Measurements from ENCODE around the gene KCNK15.

Gene KCNK15

DNA sequence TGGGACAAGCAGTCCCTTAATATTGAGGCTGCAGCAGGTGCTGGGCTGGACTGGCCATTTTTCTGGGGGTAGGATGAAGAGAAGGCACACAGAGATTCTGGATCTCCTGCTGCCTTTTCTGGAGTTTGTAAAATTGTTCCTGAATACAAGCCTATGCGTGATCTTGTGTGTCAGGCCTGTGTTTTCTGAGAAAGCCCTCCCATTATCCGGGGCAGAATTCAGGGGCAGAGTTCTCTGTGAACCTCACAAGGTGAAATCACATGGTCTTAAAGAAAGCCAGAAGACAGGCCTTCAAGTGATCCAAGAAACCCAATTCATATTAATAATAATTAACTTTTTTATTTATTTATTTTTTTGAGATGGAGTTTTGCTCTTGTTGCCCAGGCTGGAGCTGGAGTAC, 18.0 kb upstream of the KCNK15 start:
- DNase-seq (ENCODE audit: low read depth): no peak
- no peak overlapping the region for H3K4me3 ChIP-seq (ENCODE audit: low read length)
- TF ChIP-seq, protein P1, sequence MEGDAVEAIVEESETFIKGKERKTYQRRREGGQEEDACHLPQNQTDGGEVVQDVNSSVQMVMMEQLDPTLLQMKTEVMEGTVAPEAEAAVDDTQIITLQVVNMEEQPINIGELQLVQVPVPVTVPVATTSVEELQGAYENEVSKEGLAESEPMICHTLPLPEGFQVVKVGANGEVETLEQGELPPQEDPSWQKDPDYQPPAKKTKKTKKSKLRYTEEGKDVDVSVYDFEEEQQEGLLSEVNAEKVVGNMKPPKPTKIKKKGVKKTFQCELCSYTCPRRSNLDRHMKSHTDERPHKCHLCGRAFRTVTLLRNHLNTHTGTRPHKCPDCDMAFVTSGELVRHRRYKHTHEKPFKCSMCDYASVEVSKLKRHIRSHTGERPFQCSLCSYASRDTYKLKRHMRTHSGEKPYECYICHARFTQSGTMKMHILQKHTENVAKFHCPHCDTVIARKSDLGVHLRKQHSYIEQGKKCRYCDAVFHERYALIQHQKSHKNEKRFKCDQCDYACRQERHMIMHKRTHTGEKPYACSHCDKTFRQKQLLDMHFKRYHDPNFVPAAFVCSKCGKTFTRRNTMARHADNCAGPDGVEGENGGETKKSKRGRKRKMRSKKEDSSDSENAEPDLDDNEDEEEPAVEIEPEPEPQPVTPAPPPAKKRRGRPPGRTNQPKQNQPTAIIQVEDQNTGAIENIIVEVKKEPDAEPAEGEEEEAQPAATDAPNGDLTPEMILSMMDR (IDR thresholded peaks at IDR 0.05; ENCODE audit: insufficient read depth, low read depth, low read length, missing control alignments): no peak

DNA sequence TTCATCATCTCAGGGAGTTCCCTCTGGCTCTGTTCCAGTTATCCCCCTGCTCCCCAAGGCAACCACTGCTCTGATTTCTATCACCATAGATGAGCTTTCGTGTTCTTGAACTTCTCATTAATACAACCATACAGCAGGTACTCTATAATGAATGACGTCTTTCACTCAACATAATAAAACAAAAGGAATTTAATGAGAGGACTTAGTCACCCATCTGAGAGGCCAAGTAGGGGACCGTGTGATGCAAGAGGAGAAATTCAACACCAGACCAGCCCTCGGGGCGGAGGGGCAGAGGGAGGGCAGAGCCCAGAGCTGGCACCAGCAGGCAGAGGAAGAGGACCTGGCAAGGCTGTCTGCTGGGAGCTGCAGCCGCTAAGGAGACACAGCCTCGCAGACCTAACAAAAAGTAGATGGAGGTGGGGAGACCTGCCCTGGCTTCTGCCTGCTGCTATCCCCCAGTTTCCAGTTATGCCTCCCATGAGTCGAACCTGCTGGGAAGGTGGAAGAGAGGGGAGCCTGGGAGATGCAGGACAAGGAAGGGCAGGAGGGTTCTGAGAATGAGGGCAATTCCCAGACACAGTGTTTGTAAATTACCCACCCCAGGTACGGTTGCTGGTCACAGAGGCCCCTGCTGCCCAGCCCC, 16.7 kb upstream of the KCNK15 start:
- peak; percentile 91 for DNase-seq (ENCODE audit: low read depth)
- no peak overlapping the region for H3K4me3 ChIP-seq (ENCODE audit: low read length)

DNA sequence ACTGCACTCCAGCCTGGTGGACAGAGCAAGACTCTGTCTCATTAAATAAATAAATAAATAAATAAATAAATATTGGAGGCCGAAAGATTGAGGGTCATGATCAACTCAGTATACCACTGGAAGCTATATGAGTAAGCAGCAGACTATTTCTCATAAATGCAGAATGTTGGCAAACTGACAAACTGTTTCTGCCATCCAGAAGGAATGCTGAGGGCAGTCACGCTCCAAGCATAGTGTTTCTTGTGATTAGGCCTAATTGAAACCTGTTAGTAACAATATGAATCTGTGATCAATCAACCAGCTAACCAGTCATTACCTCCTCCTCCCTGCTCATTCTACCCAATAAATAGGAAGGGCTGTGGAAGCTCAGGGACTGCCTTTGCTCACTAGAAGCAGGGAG, 15.2 kb upstream of the KCNK15 start:
- DNase-seq (ENCODE audit: low read depth): peak; percentile 92
- no peak overlapping the region for H3K4me3 ChIP-seq (ENCODE audit: low read length)
- TF ChIP-seq, protein P1 (IDR thresholded peaks at IDR 0.05; ENCODE audit: insufficient read depth, low read depth, low read length, missing control alignments): no peak

More for the DNA sequence above, 16.7 kb upstream of the KCNK15 start:
- TF ChIP-seq, protein P1 (IDR thresholded peaks at IDR 0.05; ENCODE audit: insufficient read depth, low read depth, low read length, missing control alignments): no peak

DNA sequence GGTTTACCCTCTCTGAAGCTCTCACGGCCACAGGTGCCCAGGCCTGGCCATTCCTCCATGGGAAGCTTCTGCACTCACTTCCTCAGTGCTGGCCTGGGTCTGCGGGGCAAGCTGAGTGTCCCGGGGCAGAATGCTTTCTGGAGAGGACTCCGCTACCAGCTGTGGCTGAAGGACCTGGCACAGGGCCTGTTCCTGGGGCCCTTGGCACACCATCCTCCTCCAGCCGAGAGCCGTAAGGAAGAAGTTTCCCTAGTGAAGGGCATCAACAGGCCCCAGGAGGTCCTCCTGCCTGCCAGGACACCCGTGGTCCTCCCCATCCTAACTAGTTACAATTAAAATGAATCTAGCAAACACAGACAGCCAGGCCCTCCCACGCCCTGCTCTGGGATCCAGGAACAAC, 14.0 kb upstream of the KCNK15 start:
- no peak overlapping the region for H3K4me3 ChIP-seq (ENCODE audit: low read length)
- TF ChIP-seq, protein P1 (IDR thresholded peaks at IDR 0.05; ENCODE audit: insufficient read depth, low read depth, low read length, missing control alignments): no peak
- DNase-seq (ENCODE audit: low read depth): no peak

DNA sequence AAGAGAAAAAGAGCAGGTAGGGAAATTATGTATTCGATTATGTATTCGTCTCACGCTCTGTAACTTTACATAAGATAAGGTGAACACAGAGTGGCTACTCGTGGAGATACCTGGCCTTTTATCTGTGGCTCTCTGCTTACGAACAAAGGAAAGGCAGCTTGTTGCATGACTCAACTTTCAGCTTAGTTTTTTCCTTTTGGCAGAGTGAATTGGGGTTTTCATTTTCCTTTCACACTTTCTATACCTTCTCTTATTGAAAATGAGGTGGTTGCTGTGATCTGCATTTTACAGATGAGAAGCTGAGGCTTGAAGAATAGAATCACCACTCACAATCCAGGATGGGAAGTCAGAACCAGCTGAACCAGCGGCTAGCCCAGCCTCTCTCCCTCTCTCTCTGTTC, 13.3 kb upstream of the KCNK15 start:
- no peak overlapping the region for H3K4me3 ChIP-seq (ENCODE audit: low read length)
- TF ChIP-seq, protein P1 (IDR thresholded peaks at IDR 0.05; ENCODE audit: insufficient read depth, low read depth, low read length, missing control alignments): no peak
- peak; percentile 39 for DNase-seq (ENCODE audit: low read depth)

DNA sequence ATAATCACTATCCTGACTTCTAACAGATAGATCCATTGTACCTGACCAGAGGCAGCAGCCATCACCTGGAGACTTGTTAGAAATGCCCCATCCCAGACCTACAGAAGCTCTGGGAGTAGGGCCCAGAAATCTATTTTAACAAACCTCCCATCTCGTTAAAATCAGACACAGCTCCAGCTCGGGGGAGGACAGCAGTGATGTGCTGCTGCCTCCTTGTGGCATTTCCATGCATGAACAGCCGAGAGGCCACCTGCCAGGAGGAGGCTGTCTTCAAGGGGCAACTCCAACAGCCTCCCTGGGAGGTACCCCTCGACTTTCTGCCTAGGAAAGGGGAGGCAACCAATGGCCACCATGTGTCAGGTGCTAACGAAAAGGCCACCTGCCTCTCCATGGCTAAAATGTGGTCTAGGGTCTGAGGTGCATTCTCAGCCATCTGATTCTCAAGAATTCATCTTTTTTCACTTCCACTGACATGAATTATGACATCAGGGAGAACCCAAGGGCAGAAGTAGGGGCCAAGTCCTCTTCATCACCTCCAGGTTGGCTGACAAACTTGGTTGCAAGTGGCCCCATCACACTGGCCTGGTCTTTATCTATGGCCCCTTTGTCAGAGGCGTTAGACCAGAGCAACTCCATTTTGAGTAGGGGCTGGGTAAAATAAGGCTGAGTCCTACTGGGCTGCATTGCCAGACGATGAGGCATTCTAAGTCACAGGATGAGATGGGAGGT, 12.2 kb upstream of the KCNK15 start:
- H3K4me3 ChIP-seq (ENCODE audit: low read length): no peak overlapping the region
- TF ChIP-seq, protein P1 (IDR thresholded peaks at IDR 0.05; ENCODE audit: insufficient read depth, low read depth, low read length, missing control alignments): peak; percentile 95
- DNase-seq (ENCODE audit: low read depth): peak; percentile 73
